ENCODE measurements around the gene DIP2C.
"Not testable (repeated sequence)": the region's sequence is repeated elsewhere in the genome, so short reads cannot be mapped to it uniquely, and the experiment has no call there.

The DIP2C gene

DNA sequence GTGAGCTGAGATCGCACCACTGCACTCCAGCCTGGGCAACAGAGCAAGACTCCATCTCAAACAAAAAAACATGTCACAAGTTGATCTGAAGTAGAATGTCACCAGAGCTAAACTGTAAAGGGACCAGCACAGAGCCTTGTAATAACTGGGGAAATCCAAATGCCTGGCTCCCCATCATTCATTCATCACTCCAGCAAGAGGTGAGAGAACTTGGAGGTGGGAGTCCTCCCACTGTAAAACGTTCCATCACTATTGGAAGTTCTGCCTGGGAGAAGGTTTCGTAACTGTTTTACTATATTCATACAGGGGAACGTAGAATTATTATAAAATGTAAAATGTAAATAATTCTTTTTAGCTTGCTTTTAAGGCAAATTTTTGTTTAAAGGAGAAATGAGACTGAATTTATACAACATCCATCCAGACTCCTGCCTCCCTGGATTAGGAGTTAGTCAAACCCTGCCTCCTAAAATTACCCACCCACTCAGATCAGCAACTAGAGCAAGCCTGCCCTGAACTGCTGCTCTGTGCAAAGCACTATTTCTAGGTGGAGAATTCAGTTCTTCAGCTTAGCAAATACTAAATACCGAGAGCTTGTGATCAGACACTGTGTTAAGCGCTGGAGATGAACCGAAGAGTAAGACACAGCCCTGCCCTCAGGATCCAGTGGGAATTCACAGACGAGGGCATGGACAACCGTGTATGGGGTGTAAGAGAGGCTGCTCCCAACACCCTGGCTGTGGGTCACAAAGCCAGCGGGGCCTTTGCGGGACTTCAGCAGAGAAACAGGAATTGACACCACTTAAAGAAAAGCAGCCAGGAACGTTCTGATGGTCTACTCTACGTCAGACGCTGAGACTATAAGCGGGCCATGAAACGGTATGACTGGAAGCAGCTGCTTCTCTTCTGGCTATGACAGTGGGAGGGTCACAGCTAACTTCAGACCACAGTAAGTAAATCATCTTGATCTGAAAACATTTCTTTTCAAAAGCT is 345.9 kb downstream of the DIP2C start:
- DNase-seq: no peak

- DNase-seq: no peak
Observed at GRCh38 chr10:341081-341740, 348.3 kb downstream of the DIP2C start.

GRCh38 chr10:340646-341045 is 348.8 kb downstream of the DIP2C start:
- DNase-seq: no peak

- DNase-seq: no peak
Observed at GRCh38 chr10:339038-339391, 350.5 kb downstream of the DIP2C start.

GRCh38 chr10:338171-339037 is 351.1 kb downstream of the DIP2C start:
- no peak for DNase-seq

DNA sequence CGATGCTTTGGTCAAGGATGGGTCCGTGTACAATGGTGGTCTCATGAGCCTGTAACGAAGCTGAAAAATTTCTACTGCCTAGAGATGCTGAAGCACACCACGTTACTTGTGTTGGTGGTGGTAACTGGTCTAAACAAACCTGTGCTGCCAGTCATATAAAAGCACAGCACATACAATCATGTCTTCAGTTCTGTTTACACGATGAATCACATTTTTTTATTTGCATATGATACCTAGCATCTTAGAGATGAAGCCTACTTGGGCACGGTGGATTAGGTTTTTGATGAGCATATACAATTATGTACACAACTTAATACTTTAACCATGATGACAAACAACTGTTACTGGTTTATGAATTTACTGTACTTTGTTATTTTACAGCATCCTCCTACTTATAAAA is 353.2 kb downstream of the DIP2C start:
- no peak for DNase-seq

DNA sequence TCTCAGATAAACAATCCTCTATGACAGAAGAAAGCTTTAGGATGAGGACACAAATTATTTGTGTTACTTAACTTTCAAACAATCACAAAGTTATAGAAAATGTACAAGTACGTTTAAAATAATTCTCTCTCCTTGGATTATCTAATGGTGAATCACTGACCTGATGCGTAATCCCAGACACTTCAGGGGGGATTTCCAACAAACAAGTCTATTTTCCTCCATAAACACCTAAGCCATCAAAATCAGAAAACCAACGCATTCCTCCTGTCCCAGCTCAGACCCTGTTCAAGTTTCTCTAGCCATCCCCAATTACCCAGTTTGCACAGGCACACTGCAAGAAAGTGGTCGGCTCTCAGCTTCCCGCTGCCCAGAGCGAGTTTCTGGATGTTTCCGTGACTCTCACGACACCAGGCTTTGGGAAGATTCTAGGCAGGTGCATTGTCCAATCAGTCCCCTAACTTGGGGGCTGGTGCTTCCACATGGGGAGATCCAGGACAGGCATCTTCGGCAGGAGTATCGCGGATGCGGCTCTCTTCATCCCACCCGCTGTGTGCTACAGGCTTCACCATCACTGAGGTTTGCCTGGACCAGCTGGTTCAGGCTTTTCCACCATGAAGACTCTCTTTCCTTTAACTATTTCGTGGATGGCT is 354.2 kb downstream of the DIP2C start:
- DNase-seq: no peak

DNA sequence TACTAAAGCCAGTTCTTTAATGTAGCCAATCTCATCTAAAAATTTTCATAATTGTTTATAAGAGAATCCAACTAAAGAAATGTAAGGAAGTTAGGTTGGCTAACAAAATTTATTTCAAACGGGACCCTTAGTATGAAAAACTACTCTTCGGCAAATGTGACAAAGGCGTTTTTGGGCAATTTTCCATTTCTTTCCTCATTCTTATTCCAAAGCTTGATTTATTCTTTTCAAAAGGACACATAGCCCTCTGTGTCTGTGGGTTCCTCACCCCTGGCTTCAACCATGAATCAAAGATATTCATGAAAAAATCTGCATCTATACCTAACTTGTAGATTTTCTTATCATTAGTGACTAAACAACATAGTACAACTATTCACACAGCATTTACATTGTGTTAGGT is 358.3 kb downstream of the DIP2C start:
- DNase-seq: no peak

DNA sequence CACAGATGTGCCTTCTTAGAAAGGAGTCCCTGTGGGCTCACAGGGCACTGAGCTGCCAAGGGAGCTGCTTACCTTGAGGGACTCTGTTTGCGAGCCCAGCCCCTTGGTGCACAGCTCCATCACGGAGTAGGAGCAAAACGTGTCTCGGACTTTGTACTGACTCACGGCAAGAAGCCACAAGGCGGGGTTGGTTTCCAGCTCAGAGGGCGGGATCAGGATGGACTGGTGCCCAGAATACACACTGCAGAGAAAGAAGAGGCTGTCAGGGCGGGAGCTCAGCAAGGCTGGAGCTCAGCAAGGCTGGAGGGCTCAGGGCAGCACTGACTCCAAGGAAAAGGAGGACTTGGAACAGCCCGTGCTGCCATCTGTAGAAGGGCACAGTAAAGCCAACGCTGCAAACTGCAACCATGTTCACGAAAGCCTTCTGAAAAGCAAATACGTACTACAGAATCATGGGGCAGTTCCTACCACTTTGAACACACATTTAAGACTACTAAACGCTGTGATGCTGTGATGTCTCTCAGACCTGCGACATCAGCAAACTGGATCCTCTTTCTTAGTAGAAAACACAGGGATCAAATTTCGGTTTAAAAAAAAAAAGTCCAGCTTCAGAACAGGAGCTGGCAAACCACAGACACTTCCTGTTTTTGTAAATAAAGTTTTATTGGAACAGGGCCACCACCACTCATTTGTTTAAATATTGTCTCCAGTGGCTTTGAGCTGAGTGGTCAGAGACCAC is 359.9 kb downstream of the DIP2C start:
- DNase-seq: no peak

GRCh38 chr10:327889-328852 is 361.3 kb downstream of the DIP2C start:
- no peak for DNase-seq

- DNase-seq: no peak
Observed at GRCh38 chr10:326894-327635, 362.4 kb downstream of the DIP2C start.

- DNase-seq: no peak
Observed at GRCh38 chr10:326350-326749, 363.1 kb downstream of the DIP2C start.

DNA sequence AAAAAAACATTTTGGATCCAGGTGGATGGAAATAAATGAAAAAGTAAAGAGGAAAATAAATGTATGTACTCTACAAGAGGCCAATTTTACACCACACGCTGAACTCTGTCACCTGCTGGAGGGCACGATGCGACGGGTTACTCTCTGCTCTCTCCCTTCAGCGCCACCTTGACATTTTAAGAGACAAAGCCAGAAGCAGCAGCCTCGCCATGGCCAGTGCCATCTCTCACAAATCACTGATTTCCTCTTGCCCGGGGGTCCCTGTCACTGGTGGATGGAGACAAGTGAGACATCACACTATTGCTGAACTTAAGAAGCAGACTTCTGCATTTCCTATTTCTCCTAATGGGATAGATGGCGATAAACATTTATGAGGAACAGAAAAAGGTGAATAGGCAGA is 364.2 kb downstream of the DIP2C start:
- no peak for DNase-seq

- no peak for DNase-seq
Observed at GRCh38 chr10:324593-324992, 364.9 kb downstream of the DIP2C start.

DNA sequence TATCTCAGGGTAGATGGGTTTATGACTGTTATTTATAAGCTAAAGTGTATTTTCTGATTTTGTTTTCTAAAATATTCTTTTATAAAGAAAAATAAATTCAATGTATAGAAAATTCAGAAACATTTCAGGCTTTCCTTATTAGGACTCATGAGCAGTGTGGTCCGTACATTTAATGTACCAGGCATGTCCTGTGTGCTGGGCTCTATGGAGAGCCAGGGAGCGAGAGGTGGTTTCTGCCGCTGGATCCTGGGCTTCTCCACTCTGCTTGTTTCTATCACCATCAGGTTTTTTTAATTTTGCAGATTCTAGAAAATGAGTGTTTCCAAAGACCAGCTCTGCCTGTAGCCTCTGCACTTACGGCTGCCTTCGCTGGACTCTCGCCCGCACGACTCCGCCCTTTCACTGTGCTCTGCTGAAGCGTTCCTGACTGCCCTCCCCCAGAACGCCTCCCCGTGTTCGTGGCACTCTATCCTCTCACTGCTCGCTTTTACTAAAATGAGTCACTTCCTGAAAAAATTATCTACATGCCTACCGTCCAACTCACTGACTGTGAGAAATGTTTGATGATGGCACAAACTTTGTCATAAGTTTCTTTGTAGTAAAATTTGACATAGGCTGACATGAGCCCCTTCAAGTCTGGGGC is 365.7 kb downstream of the DIP2C start:
- DNase-seq: no peak

- DNase-seq: not testable (repeated sequence)
Observed at GRCh38 chr10:323046-323445, 366.4 kb downstream of the DIP2C start.

DNA sequence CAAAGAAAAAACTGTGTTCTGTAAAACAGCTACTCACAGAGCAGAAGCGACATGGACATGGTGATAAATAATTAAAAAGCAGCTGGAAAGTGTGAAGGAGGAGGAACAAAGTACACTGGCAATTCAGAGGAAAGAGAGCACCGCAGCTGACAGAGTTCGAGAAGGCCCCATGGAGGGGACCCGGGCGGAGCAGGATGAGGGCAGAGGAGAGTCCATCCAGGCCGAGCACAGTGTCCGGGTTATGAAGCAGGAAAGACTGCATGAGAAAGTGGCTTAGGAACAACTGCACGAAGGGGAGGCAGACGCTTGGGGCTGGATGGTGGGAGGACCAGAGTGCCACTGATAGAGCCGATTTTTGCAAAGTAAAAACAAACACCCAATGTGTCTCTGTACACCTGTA is 368.7 kb downstream of the DIP2C start:
- no peak for DNase-seq

GRCh38 chr10:317926-318325 is 371.5 kb downstream of the DIP2C start:
- DNase-seq: no peak

DNA sequence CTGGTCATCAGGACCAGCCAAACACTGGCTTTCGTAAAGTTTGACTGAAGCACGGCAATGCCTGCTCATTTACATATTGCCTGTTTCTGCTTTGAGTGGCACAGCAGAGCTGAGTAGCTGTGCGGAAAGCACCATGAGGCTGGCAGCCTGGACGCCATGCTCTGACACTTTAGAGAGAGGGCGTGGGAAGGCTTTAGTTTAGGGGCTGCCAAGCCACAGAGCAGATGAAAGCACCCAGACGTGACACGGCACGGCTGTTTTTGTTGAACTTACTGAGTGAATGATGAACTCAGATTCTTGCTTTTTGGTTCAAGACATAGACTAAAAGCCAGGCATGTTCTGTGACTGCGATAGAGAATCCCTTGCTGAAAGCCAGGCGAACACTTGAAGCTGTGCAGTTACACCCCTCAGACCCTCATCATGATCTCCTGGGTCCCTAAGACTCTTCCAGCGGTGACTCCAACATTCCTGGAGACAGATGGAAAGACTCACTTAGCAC is 372.1 kb downstream of the DIP2C start:
- DNase-seq: no peak
